HG03095 (cell line): Measurements from ENCODE around the gene MTURN.
A peak's percentile ranks its signal among the peaks of the same experiment; 100 is the strongest.

Source experiments
- ATAC-seq: cut with Tn5 transposase; IDR thresholded peaks from one replicate; pipeline ENCODE4 v1.9.1; 2021; ENCODE audit warnings: moderate library complexity; ENCODE audit not compliant: unreplicated experiment

Gene MTURN

DNA sequence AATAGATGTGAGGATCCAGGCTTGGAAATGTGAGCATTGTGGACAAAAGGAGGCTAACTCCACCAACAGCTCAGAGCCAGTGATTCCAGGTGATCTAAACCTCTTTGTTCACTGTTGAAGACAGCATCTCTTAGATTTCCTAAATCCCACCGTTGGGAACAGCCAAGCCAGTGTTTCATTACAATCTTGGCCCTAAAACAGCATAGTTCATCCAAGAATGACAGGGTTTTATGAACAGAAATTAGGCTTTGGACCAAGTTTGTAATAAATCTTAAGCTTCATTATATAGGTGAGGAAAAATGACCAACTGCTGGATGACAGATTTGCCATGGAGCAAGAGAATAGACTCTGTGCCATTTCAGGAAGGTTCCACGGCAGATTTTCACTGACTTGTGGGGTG is 65.8 kb downstream of the MTURN start:
- ATAC-seq = no peak

DNA sequence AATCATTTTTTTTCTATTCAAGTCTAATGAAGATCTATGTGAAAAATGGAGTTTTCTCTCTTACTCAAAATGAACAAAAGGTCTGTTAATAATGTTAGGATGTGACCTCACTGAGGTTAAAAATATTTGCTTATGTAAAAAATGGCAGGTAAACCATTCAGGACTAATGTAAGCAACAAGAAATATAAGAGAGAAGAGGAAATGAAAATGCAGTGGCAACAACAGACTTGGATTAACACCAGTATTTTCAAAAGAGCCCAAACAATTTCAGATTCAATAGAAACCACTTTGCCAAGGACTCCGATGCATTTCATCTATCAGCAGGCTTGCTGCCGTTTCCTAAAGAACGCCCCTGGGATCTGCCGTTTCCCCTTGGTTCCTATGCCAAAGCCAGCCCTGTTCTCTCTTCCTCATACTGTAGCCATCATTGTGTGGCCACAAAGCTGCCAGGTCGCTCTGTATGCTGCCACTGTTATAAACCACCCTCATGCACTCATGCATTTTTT is 66.4 kb downstream of the MTURN start:
- peak; percentile 85 for ATAC-seq

DNA sequence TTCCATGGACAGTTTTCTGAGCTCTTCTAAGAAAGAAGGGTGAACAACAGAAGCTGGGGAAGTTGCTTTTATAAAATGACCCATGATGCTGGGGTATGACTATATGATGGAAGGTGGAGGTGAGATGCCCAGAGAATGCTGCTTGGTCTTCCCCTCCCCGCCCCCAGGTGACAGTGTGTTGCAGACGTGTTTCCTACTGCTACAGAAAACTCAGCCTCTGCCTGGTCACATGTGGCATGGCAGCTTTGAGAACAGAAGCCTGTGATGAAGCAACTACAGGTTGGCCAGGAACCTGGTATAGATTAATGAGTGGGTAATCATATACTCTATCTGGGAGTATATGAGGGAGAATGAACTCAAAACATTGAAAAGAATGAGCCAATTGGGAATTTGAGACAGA is 67.1 kb downstream of the MTURN start:
- no peak for ATAC-seq

DNA sequence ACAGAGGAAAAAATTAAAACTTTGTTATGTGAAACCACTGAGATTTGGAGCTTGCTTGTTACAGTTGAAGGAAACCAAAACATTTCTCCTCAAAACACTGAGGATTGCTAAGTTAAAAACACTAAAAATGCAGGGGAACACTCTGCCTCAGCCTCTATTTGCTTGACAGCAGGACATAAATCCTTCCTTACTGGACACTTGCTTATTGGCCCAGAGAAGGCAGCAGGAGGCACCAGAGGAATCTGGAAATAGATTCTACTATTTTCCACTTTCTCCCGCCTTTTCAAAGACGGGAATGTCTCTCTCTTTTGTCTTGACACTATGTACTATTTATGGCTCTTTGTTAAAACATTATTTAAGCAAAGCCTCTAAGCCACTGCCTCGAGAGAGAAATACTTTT is 67.9 kb downstream of the MTURN start:
- ATAC-seq = no peak

DNA sequence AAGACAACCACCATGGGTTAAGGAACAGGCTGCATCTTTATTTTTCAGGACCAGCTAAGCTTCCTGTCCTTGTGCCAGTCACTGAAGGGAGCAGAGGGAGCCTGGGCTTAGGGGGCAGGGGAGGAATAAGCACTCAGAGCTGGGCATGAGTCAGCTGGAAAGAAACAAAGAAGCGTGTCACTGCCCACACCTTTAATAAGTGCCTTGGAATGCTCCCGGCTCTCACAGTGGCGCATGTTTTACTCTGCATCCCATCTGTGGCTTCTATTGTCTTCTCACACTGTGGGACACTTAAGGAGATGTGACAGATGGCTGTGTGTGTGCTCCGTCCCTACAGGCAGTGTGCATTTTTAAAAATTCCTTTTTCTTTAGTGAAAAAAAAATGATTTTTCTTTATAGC is 71.7 kb downstream of the MTURN start:
- no peak for ATAC-seq

DNA sequence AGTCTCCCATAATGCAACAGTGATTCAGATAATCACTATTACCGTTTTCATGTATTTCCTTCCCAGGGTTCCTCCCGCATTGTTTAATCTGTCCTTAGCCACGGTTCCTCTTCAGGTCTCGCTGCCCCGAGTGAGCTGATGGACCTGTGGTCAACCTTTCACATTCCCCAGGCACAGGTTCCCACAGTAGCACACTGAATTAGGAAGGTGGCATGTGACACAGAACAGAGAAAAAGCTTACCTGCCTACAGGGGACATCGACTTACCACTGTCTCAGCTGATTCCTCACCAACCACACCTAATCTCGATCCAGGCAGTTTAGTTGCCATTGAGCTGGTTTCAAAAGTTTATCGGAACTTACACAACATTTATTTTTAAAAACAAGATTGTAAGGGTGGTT is 72.2 kb downstream of the MTURN start:
- ATAC-seq = no peak

DNA sequence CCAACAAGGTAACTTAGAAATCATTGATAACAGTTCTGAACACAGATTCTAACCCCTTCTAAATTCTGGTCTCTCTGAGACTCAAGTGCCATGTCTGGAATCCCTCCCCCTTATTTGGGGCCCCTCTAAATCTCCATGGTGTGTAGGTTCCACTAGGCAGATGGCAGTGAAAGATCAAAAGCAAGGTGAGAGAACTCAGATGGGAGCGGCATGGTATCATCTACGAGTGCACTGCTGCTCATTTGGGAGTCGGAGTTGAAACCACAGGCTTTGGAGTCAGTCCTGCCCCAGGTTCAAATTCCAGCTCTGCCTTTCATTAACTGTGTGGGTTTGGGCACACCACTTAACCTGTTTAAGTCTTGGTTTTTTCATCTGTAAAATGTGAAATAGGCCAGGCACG is 72.6 kb downstream of the MTURN start:
- ATAC-seq = no peak

DNA sequence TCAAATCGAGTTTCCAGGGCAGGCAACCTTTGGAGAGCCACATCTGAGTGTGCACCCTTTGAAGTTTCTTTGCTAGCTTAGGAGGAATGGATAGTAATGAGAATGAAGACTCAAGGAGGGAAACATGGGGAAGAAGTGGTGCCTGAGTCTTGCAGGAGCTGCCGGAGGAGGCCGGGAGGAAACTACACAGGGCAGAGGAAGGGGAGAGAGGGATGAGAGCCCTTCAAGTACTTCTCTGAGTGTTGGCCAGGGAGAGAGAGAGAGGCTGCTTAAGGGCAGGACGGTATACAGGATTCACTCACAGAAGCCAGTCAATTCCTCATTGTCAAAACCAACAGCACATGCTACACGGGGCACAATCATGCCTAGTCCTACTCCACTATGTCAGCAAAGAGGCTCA is 75.2 kb downstream of the MTURN start:
- no peak for ATAC-seq
